Kidney tubule cell (primary cell): ENCODE measurements around the gene ANO2.

Experiments
- DNase-seq: peaks from one replicate; pipeline ENCODE4 v3.0.0-alpha.2; 2018; ENCODE audit warnings: low spot score

Gene ANO2

GRCh38 chr12:5916785-5917290 is 28.2 kb downstream of the ANO2 start:
- DNase-seq, result no peak

- no peak for DNase-seq
Measured at GRCh38 chr12:5915511-5915910, 29.5 kb downstream of the ANO2 start.

- DNase-seq, result no peak
Measured at GRCh38 chr12:5914387-5915149, 30.5 kb downstream of the ANO2 start.

GRCh38 chr12:5913387-5913786 is 31.7 kb downstream of the ANO2 start:
- no peak for DNase-seq

- DNase-seq, result no peak
Measured at GRCh38 chr12:5912437-5913334, 32.4 kb downstream of the ANO2 start.

GRCh38 chr12:5912011-5912410 is 33.0 kb downstream of the ANO2 start:
- no peak for DNase-seq

- no peak for DNase-seq
Measured at GRCh38 chr12:5910790-5911548, 34.1 kb downstream of the ANO2 start.

- DNase-seq, result no peak
Measured at GRCh38 chr12:5909560-5909959, 35.5 kb downstream of the ANO2 start.

GRCh38 chr12:5908251-5908650 is 36.8 kb downstream of the ANO2 start:
- no peak for DNase-seq

GRCh38 chr12:5907807-5908206 is 37.3 kb downstream of the ANO2 start:
- no peak for DNase-seq

GRCh38 chr12:5905757-5906156 is 39.3 kb downstream of the ANO2 start:
- DNase-seq, result no peak

GRCh38 chr12:5904969-5905368 is 40.1 kb downstream of the ANO2 start:
- no peak for DNase-seq

GRCh38 chr12:5904441-5904840 is 40.6 kb downstream of the ANO2 start:
- no peak for DNase-seq

- DNase-seq, result no peak
Measured at GRCh38 chr12:5902736-5903135, 42.3 kb downstream of the ANO2 start.

- DNase-seq, result no peak
Measured at GRCh38 chr12:5901416-5901815, 43.6 kb downstream of the ANO2 start.

- no peak for DNase-seq
Measured at GRCh38 chr12:5900533-5901205, 44.4 kb downstream of the ANO2 start.

GRCh38 chr12:5900076-5900475 is 45.0 kb downstream of the ANO2 start:
- no peak for DNase-seq

GRCh38 chr12:5899675-5900074 is 45.4 kb downstream of the ANO2 start:
- DNase-seq, result no peak

- no peak for DNase-seq
Measured at GRCh38 chr12:5898874-5899273, 46.2 kb downstream of the ANO2 start.

GRCh38 chr12:5889381-5890047 is 55.5 kb downstream of the ANO2 start:
- peak; percentile 4 for DNase-seq

- no peak for DNase-seq
Measured at GRCh38 chr12:5888816-5889315, 56.2 kb downstream of the ANO2 start.
